ENCODE measurements around the gene RNU7-1. TPM values are rescaled to one million over a fixed set of nuclear protein-coding genes. Genes with fewer than 3 reads are reported as not detected.

The RNU7-1 gene
- total RNA-seq, 1 donor from 2014 or later: not detected

DNA sequence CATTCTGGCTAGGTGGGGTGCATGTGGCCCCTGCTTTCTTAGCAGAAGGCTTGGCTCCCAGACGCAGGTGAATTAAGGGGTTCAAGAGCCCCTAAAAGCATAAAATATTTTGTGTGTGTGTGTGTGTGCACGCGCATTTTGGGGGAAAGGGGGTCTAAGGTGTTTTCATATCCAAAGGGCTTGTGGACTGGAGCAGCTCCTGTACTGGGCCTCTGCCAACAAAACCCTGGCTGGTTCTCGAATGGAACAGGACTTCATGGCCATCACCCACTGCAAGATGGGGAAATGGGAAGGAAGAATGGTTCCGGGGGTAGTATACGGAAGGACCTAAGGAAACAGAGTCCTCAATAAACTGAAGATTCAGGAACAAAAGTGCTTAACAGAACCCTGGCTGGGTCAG lies 19.8 kb upstream of the RNU7-1 start:
- no peak for DNase-seq (ENCODE audit: low spot score)
- intact Hi-C loops (cut with micrococcal nuclease): loop anchor here (1.0 to 2.0 kb wide), 3 partner anchors 14 to 169 kb away; partner anchors contain the start of gene C1R

DNA sequence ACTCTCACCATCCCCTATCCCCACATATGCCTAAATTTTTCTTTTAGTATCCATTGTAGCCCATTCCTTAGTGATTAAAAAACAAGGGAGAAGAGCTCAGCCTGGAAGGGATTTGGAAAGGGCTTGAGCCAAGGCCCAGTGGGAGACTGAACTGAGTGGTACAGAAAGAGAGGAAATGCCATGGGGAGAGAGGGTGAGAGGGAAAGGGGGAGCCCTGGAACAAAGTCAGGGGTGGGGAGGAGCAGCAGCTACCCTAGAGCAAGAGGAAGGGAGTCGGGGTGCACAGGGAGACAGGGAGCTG lies 18.4 kb upstream of the RNU7-1 start:
- intact Hi-C loops (cut with micrococcal nuclease): loop anchor here (2.0 kb wide), 2 partner anchors 40 to 168 kb away; partner anchors contain the start of gene C1R
- DNase-seq (ENCODE audit: low spot score): no peak
- peak overlapping the region; percentile 56 for H3K27ac Mint-ChIP-seq
- no peaks in the 10 kb centered on the region for H3K27me3 Mint-ChIP-seq (ENCODE audit: low read depth)
- H3K4me1 Mint-ChIP-seq (ENCODE audit: low read depth): peaks cover 46% of the 10 kb centered on the region
- no peak overlapping the region for H3K4me3 Mint-ChIP-seq (ENCODE audit: low read depth)
- H3K36me3 Mint-ChIP-seq (ENCODE audit: low read depth): peaks cover 36% of the 10 kb centered on the region
- no peaks in the 10 kb centered on the region for H3K9me3 Mint-ChIP-seq

More for the DNA sequence above, 19.8 kb upstream of the RNU7-1 start:
- no peak overlapping the region for H3K4me3 Mint-ChIP-seq (ENCODE audit: low read depth)
- peaks cover 41% of the 10 kb centered on the region for H3K4me1 Mint-ChIP-seq (ENCODE audit: low read depth)
- no peaks in the 10 kb centered on the region for H3K9me3 Mint-ChIP-seq
- peaks cover 50% of the 10 kb centered on the region for H3K36me3 Mint-ChIP-seq (ENCODE audit: low read depth)
- H3K27ac Mint-ChIP-seq: no peak overlapping the region
- no peaks in the 10 kb centered on the region for H3K27me3 Mint-ChIP-seq (ENCODE audit: low read depth)

DNA sequence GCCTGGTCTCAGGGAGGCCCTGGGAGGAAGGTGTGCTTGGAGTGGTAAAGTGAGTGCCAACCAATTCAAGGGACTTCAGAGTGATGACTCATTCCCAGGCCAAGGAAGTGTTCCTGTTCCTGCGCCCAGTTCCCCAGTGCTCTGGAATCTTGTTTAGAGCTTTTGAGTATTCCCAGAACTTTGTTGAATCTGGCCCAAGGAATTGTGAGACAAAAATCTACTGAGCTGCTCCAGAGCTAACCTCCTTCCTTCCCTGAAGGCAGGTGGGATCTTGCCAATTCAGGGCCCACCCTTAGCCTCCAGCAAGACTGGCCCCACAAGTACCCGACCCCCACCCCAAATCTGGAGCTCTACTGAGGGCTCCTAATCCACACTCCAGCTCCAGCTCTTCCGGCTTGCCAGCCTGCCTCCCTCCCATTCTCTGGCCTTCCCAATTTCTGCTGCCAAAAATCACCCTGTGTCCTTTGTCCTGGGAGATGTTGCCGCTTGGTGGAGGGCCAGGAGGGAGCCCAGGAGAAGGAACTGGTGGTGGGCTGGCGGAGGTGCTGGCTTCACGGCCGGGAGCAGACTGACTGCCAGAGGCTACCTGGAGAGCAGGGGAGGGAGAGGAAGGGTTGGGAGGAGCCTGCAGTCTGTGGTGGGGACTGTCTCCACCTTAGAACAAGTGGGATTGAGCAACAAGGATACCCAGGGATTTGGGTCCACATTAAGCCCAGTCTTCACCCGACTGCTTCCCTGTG lies 17.9 kb upstream of the RNU7-1 start:
- peaks cover 48% of the 10 kb centered on the region for H3K4me1 Mint-ChIP-seq (ENCODE audit: low read depth)
- intact Hi-C loops (cut with micrococcal nuclease): loop anchor here (2.0 kb wide), 2 partner anchors 39 to 167 kb away; partner anchors contain the start of gene C1R
- H3K27me3 Mint-ChIP-seq (ENCODE audit: low read depth): no peaks in the 10 kb centered on the region
- DNase-seq (ENCODE audit: low spot score): no peak
- H3K27ac Mint-ChIP-seq: peak overlapping the region; percentile 31
- peaks cover 36% of the 10 kb centered on the region for H3K36me3 Mint-ChIP-seq (ENCODE audit: low read depth)
- peak overlapping the region; percentile 83 for H3K4me3 Mint-ChIP-seq (ENCODE audit: low read depth)
- H3K9me3 Mint-ChIP-seq: no peaks in the 10 kb centered on the region

DNA sequence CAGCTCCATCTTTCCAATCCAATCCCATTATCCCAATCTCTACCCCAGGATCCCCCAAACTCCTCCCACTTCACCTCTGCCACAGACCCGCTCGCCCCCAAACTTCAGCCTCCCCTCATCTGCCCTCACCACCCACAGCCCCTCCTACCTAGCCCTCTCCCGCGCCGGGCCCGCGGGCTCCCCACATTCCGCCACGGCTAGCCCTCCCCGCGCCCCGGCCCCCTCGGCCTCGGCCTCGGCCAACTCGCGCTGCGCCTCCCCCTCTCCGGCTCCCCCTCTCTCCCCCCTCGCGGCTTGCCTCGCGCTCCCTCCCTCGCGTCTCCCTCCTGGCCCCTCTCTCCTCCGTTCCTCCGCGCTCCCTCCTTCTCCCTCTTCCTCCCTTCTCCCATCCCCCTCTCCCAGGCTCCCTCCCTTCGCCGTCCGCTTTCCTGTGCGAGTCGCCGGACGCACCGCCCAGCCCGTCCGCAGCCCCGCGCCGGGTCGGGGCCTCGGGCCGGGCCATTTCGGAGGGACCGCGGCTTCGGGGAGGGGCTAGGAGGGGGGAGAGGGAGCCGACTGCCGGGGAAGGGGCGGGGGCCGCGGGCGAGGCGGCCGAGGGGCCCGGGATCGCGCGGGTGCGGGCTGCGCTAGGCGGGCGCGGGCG lies 16.1 kb upstream of the RNU7-1 start, which contains the start of gene ATN1:
Gene ATN1, plus strand, starts transcription at position 581 of the 643 bp plus-strand sequence. CDS start 6,043 bp downstream, outside the sequence.
- Mint-ChIP-seq H3K27ac (peak within 1 kb of the TSS; percentile 91), H3K9me3 (no peaks in the 10 kb centered on the region), H3K27me3 (ENCODE audit: low read depth) (no peaks in the 10 kb centered on the region), H3K4me1 (ENCODE audit: low read depth) (peaks cover 58% of the 10 kb centered on the region), H3K36me3 (ENCODE audit: low read depth) (peaks cover 27% of the 10 kb centered on the region), H3K4me3 (ENCODE audit: low read depth) (peak within 1 kb of the TSS; percentile 94)
- DNase-seq (ENCODE audit: low spot score): no peak
- intact Hi-C loops (cut with micrococcal nuclease): no loop called here

DNA sequence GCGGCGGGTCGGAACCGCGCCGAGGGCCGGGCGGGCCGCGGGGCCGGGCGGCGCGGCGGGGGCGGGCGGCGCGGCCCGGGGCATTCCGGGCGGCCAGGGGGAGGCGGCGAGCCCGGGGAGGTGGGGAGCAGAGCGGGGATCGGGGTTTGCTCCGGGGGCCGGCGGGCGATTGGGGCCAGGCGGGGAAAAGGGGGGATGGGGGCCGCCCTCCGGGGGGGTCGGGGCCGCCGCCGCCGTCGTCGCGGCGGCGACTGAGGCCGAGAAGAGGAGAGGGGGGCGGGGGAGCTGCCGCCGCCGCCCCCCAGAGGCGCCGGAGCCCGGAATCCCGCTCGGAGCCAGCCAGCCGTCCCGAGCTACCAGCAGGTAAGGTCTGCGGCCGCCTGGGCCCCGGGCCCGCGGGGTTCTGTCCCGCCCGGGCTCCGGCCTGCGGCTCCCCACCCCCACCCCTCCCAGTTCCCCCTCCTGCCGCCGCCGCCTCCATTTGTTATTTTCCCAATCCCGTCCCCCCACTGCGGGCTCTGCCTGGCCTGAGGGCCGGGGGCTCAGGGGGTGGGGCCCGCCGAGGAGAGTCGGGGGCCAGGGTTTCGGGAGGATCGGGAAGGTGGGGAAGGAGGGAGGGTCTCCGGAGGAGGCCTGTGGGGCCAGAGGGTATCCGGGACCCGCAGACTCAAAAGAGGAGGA lies 15.5 kb upstream of the RNU7-1 start:
- Mint-ChIP-seq H3K27ac (peak overlapping the region; percentile 85), H3K4me3 (ENCODE audit: low read depth) (peak overlapping the region; percentile 94), H3K9me3 (no peaks in the 10 kb centered on the region), H3K36me3 (ENCODE audit: low read depth) (peaks cover 26% of the 10 kb centered on the region), H3K27me3 (ENCODE audit: low read depth) (no peaks in the 10 kb centered on the region), H3K4me1 (ENCODE audit: low read depth) (peaks cover 61% of the 10 kb centered on the region)
- intact Hi-C loops (cut with micrococcal nuclease): no loop called here
- no peak for DNase-seq (ENCODE audit: low spot score)

DNA sequence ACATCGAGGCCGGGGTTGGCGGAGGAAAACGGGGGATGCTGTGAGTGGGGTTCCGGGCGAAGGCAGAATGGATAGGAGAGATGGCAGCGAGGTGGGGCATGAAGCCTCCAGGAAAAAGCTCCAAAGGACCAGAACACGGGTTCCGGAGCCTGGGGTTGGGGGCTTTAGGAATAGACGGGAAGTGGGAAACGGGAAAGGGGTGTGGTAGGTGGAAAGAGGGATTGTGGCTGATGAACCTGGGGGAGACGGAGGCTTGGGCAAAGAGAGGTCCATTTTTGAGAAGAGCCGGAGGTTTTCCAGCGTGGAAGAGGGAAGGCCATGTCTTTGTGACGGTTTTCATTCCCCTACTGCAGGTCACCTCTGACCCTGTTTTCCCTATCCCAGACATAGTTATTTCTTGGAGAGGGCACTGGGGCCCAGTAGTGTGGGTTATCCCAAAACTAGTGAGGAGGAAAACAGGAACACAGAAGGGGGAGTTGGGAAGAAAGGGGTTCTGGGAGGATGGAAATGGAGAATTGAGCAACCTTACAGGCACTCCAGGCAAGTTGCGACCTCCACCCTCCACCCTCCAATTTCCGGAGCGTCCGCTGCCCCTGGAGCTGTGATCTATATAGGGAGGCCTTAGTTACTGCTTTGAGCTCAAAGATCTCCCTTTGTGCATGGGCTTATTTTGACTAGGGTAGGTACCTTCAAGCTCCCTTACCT lies 14.8 kb upstream of the RNU7-1 start:
- DNase-seq (ENCODE audit: low spot score): no peak
- H3K4me1 Mint-ChIP-seq (ENCODE audit: low read depth): peaks cover 65% of the 10 kb centered on the region
- intact Hi-C loops (cut with micrococcal nuclease): no loop called here
- peak overlapping the region; percentile 85 for H3K27ac Mint-ChIP-seq
- no peaks in the 10 kb centered on the region for H3K27me3 Mint-ChIP-seq (ENCODE audit: low read depth)
- H3K9me3 Mint-ChIP-seq: no peaks in the 10 kb centered on the region
- H3K4me3 Mint-ChIP-seq (ENCODE audit: low read depth): peak overlapping the region; percentile 94
- H3K36me3 Mint-ChIP-seq (ENCODE audit: low read depth): peaks cover 26% of the 10 kb centered on the region

DNA sequence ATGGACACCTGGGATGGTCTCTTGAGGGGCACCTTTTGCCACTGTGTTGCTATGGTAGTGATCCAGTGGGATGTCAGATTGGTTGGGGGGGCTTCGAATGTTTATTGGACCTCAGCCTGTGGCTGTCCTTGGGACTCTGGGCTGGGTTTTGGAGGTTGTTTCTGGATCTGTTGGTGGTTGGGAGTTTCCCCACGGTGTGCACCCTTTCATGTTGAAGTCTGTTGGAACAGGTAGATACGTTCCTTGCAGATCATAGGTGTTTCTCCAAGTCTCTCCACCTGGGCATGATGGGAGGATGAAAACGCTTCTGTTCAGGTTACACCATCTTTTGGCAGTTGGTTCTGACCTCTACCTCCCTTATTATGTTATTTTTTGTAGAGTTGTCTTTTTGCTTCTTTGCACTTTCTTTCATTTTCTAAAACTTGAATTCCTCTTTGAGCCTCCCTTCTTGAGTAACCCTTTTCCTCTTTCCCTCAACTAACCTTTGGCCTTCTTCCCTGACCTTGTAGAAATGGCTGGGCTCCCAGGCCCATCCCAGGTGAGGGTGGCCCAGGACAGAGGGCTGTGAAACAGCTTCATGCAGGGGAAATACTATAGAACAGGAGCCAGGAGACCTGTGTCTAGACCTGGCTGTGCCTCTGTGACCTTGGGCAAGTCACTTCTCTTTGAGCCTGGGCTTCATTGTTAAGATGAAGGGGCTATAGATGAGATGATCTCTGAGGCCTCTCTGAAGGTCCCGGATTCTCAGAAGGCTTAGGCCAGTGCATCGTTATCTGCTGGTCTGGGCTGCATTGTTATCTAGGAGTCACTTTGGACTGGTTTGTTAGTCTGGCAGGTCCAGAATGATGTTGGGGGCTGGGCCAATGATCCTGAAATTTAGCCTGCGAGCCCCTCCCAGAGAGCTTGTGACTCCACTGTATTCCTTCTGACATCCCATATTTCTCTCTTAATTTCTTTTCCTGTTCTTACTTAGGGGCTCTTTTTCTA lies 13.9 kb upstream of the RNU7-1 start:
- Mint-ChIP-seq H3K36me3 (ENCODE audit: low read depth) (peaks cover 25% of the 10 kb centered on the region), H3K4me3 (ENCODE audit: low read depth) (peak overlapping the region; percentile 94), H3K27me3 (ENCODE audit: low read depth) (no peaks in the 10 kb centered on the region), H3K4me1 (ENCODE audit: low read depth) (peaks cover 64% of the 10 kb centered on the region), H3K27ac (peak overlapping the region; percentile 74), H3K9me3 (no peaks in the 10 kb centered on the region)
- DNase-seq (ENCODE audit: low spot score): no peak
- intact Hi-C loops (cut with micrococcal nuclease): no loop called here

DNA sequence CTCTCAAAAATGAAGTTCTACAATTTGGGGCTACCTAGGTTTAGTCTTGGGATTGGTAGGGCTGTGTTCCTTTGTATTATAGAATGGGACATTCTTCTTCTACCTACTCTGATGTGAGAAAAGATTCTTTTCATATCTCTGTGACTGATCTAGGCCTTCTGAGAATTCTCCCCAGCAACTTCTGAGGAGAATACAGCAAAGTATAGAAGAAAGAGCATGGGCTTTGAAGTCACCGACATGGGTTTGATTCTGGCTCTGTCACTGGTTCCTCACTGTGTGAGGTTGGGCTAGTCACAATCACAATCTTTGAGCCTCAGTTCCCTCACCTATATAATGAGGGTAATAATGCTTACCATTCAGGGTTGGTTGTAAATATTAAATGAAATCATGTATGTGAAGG lies 10.8 kb upstream of the RNU7-1 start:
- DNase-seq (ENCODE audit: low spot score): no peak
- H3K36me3 Mint-ChIP-seq (ENCODE audit: low read depth): peaks cover 48% of the 10 kb centered on the region
- H3K4me3 Mint-ChIP-seq (ENCODE audit: low read depth): peak overlapping the region; percentile 35
- H3K4me1 Mint-ChIP-seq (ENCODE audit: low read depth): peaks cover 66% of the 10 kb centered on the region
- H3K27ac Mint-ChIP-seq: peak overlapping the region; percentile 70
- H3K27me3 Mint-ChIP-seq (ENCODE audit: low read depth): no peaks in the 10 kb centered on the region
- no peaks in the 10 kb centered on the region for H3K9me3 Mint-ChIP-seq
- intact Hi-C loops (cut with micrococcal nuclease): no loop called here

DNA sequence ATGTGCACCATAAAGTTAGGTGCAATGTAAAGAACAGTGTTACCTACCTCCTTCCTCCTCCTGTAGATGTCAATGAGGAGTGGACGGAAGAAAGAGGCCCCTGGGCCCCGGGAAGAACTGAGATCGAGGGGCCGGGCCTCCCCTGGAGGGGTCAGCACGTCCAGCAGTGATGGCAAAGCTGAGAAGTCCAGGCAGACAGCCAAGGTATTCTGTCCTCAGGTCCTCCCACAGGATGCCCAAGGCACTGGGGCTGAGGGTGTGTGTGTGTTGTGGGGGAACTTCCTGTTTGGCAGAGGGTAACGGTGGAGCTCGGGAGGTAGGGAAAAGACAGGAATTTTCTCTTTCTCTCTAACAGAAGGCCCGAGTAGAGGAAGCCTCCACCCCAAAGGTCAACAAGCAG lies 9.5 kb upstream of the RNU7-1 start:
- Mint-ChIP-seq H3K9me3 (no peaks in the 10 kb centered on the region), H3K4me3 (ENCODE audit: low read depth) (peak overlapping the region; percentile 6), H3K4me1 (ENCODE audit: low read depth) (peaks cover 63% of the 10 kb centered on the region), H3K36me3 (ENCODE audit: low read depth) (peaks cover 48% of the 10 kb centered on the region), H3K27me3 (ENCODE audit: low read depth) (no peaks in the 10 kb centered on the region), H3K27ac (peak overlapping the region; percentile 95)
- intact Hi-C loops (cut with micrococcal nuclease): no loop called here
- DNase-seq (ENCODE audit: low spot score): no peak

DNA sequence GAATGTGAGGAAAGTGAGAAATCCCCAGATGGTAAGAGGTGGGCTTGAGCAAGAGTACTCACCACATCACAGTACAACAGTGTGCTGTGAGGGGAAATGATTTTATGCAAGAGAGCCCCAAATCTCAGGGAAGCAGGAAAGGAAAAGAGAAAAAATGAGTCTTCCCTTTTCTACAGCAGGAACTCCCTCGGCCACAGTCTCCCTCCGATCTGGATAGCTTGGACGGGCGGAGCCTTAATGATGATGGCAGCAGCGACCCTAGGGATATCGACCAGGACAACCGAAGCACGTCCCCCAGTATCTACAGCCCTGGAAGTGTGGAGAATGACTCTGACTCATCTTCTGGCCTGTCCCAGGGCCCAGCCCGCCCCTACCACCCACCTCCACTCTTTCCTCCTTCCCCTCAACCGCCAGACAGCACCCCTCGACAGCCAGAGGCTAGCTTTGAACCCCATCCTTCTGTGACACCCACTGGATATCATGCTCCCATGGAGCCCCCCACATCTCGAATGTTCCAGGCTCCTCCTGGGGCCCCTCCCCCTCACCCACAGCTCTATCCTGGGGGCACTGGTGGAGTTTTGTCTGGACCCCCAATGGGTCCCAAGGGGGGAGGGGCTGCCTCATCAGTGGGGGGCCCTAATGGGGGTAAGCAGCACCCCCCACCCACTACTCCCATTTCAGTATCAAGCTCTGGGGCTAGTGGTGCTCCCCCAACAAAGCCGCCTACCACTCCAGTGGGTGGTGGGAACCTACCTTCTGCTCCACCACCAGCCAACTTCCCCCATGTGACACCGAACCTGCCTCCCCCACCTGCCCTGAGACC lies 8.0 kb upstream of the RNU7-1 start:
- Mint-ChIP-seq H3K9me3 (no peaks in the 10 kb centered on the region), H3K27ac (peak overlapping the region; percentile 95), H3K36me3 (ENCODE audit: low read depth) (peaks cover 59% of the 10 kb centered on the region), H3K4me1 (ENCODE audit: low read depth) (peaks cover 53% of the 10 kb centered on the region), H3K4me3 (ENCODE audit: low read depth) (peak overlapping the region; percentile 80), H3K27me3 (ENCODE audit: low read depth) (no peaks in the 10 kb centered on the region)
- intact Hi-C loops (cut with micrococcal nuclease): no loop called here
- no peak for DNase-seq (ENCODE audit: low spot score)

DNA sequence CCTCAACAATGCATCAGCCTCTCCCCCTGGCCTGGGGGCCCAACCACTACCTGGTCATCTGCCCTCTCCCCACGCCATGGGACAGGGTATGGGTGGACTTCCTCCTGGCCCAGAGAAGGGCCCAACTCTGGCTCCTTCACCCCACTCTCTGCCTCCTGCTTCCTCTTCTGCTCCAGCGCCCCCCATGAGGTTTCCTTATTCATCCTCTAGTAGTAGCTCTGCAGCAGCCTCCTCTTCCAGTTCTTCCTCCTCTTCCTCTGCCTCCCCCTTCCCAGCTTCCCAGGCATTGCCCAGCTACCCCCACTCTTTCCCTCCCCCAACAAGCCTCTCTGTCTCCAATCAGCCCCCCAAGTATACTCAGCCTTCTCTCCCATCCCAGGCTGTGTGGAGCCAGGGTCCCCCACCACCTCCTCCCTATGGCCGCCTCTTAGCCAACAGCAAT lies 7.4 kb upstream of the RNU7-1 start:
- intact Hi-C loops (cut with micrococcal nuclease): no loop called here
- DNase-seq (ENCODE audit: low spot score): no peak
- Mint-ChIP-seq H3K36me3 (ENCODE audit: low read depth) (peaks cover 58% of the 10 kb centered on the region), H3K27ac (peak overlapping the region; percentile 95), H3K4me1 (ENCODE audit: low read depth) (peaks cover 48% of the 10 kb centered on the region), H3K27me3 (ENCODE audit: low read depth) (no peaks in the 10 kb centered on the region), H3K9me3 (no peaks in the 10 kb centered on the region), H3K4me3 (ENCODE audit: low read depth) (peak overlapping the region; percentile 80)

All from activated T-helper 2 cell treated with anti-CD3 and anti-CD28 coated beads, Interferon-gamma antibody, Interleukin-2, Interleukin-4, amounts not matched to agents 10 μg/mL and 5 μg/mL and 100 μg/mL, durations not matched to agents 14 hours and 24 hours and 36 hours (primary cell).